Panc1 (cell line): ENCODE results near the gene NUP210. TPM values are rescaled to one million over a fixed set of nuclear protein-coding genes. Genes with fewer than 3 reads are reported as not detected.

Experiments
- ATAC-seq: fragments of 200-7000 bp; cut with Tn5 transposase; 2 replicates; pipeline ENCODE4 v1.9.1; 2020; ENCODE audit warnings: mild to moderate bottlenecking, moderate library complexity
- BruUV-seq: library from RNA; stranded (reverse); fragments of 400-500 nt; replicated peaks from 2 replicates; lab custom pipeline; 2021; lab: Mats Ljungman, UMichigan
- CTCF ChIA-PET: fragments of 300-600 bp; sonication (Branson Sonifier 250); formaldehyde crosslinking; loops from one replicate; lab custom pipeline; 2022; ENCODE audit warnings: antibody characterized with exemption; lab: Charles Lee
- POLR2A ChIA-PET: fragments of 300-600 bp; sonication (Branson Sonifier 250); formaldehyde crosslinking; loops from one replicate; lab custom pipeline; 2022; ENCODE audit warnings: antibody characterized with exemption; lab: Charles Lee
- DNase-seq: peaks from one replicate; pipeline ENCODE4 v3.0.0-alpha.2; 2010; ENCODE audit warnings: low read depth, low spot score
- H3K27ac ChIP-seq: 2 replicates; pipeline ENCODE4 v1.5.1; 2011; ENCODE audit warnings: mild to moderate bottlenecking, low read length, inconsistent platforms
- H3K27me3 ChIP-seq: fragments of 200-500 bp; sonication (Bioruptor generic); 2 replicates; pipeline ENCODE4 v1.6.0; 2014; ENCODE audit warnings: low read length, inconsistent platforms; ENCODE audit not compliant: control insufficient read depth, insufficient read depth
- H3K36me3 ChIP-seq: fragments of 200-500 bp; sonication (Bioruptor generic); 2 replicates; pipeline ENCODE4 v1.5.1; 2014; ENCODE audit warnings: inconsistent platforms, mild to moderate bottlenecking, low read length, moderate library complexity; ENCODE audit not compliant: control insufficient read depth, insufficient read depth
- H3K4me1 ChIP-seq: 2 replicates; pipeline ENCODE4 v1.5.1; 2011; ENCODE audit warnings: inconsistent platforms, mild to moderate bottlenecking, low read length, moderate library complexity; ENCODE audit not compliant: control insufficient read depth, insufficient read depth
- H3K4me3 ChIP-seq, 2 experiments: 2 replicates each; pipeline ENCODE4 v1.5.1; 2011 to 2012; ENCODE audit warnings: low read depth in 2 of 2, low read length in 2 of 2, mild to moderate bottlenecking in 2 of 2, inconsistent platforms in 1 of 2, moderate library complexity in 1 of 2
- H3K9me3 ChIP-seq: fragments of 200-500 bp; sonication (Bioruptor generic); 2 replicates; pipeline ENCODE4 v1.5.1; 2014; ENCODE audit warnings: low read depth, mild to moderate bottlenecking, inconsistent platforms, low read length, moderate library complexity; ENCODE audit not compliant: control insufficient read depth, insufficient read depth
- CTCF ChIP-seq: fragments of 450-650 bp; IDR thresholded peaks from 2 replicates; pipeline ENCODE4 v1.5.1; 2017; ENCODE audit warnings: mild to moderate bottlenecking
- POLR2AphosphoS5 ChIP-seq: IDR thresholded peaks from 2 replicates; pipeline ENCODE4 v1.6.1; 2012; ENCODE audit warnings: mild to moderate bottlenecking, low read depth, low read length, moderate library complexity
- REST ChIP-seq, 2 experiments: IDR thresholded peaks; 2 replicates each; pipeline ENCODE4 v1.6.1; 2011 to 2012; ENCODE audit warnings: low read depth in 2 of 2, control low read depth in 1 of 2, low read length in 1 of 2, mild to moderate bottlenecking in 1 of 2, moderate library complexity in 1 of 2; ENCODE audit not compliant: insufficient read depth in 1 of 2
- SIN3A ChIP-seq: IDR thresholded peaks from 2 replicates; pipeline ENCODE4 v1.6.1; 2012; ENCODE audit warnings: low read depth, mild to moderate bottlenecking, low read length, moderate library complexity, borderline replicate concordance; ENCODE audit not compliant: insufficient read depth
- TCF7L2 ChIP-seq: IDR thresholded peaks from 2 replicates; pipeline ENCODE4 v1.6.1; 2011; ENCODE audit warnings: mild to moderate bottlenecking, low read depth, low read length, inconsistent platforms
- in situ Hi-C: cut with HindIII; loops from 2 replicates; pipeline ENCODE4 v1.10.0; 2016; ENCODE audit warnings: low sequenced_read_pairs, low pct_unique_long_range_greater_than_20kb
- intact Hi-C: fragments of 100-400 bp; cut with micrococcal nuclease; formaldehyde crosslinking; loops from one replicate; pipeline ENCODE4 v1.10.0; 2022; ENCODE audit not compliant: unreplicated experiment
- total RNA-seq: library from RNA; stranded (reverse); gene quantifications from one replicate; pipeline ENCODE4 v1.2.1, GENCODE V29; 2021; ENCODE audit not compliant: unreplicated experiment

NUP210 gene
- total RNA-seq, 1 experiment from 2014 or later = 36.8 TPM

GRCh38 chr3:13465236-13465873 is 45.2 kb upstream of the NUP210 start:
- intact Hi-C loops = no loop called here
- in situ Hi-C loops = no loop called here

More at GRCh38 chr3:13465236-13465873, 45.2 kb upstream of the NUP210 start:
- H3K4me1 ChIP-seq = no peaks in the 10 kb centered on the region
- H3K27ac ChIP-seq = no peak overlapping the region
- BruUV-seq = no TSS peak
- no peak for ATAC-seq
- no peak overlapping the region for H3K4me3 ChIP-seq
- no peaks in the 10 kb centered on the region for H3K27me3 ChIP-seq
- TF ChIP-seq CTCF = no peak
- TF ChIP-seq POLR2AphosphoS5 = no peak
- no peak for TF ChIP-seq REST (IDR thresholded peaks at IDR 0.05; ENCODE audit: insufficient read depth in 1 of 2, low read depth in 2 of 2, low read length in 1 of 2)
- no peak for TF ChIP-seq SIN3A
- no peak for TF ChIP-seq TCF7L2
- no peaks in the 10 kb centered on the region for H3K36me3 ChIP-seq
- ChIA-PET POLR2A (no interaction called here), CTCF (no interaction called here)
- H3K9me3 ChIP-seq = no peaks in the 10 kb centered on the region
- no peak for DNase-seq
